ENCODE results near the gene MYL12B. TPM values are rescaled to one million over a fixed set of nuclear protein-coding genes. Genes with fewer than 3 reads are reported as not detected.
"Not testable (repeated sequence)": the region's sequence is repeated elsewhere in the genome, so short reads cannot be mapped to it uniquely, and the experiment has no call there.

MYL12B gene
- total and polyA plus RNA-seq, 12 donors: 153 to 457 (median 198) TPM

DNA sequence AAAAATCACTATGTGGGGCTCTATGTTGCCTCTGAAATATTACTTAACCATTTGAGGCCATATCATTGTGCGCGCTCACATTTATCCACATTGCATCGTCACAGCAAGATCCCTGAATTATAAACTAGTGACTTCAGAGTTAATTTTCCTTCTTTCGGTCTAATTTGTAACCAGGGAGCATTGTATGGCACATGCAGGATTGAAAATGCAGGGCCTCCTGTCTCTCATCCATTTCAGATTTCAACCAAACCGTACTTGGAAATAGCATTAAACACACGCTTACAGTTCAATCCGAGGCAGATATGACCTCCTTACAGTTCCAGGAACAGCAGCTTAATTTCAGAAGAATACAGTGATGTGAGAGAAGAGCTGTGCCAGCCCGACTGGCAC lies 42.7 kb upstream of the MYL12B start:
- no peak for TF ChIP-seq CTCF (IDR thresholded peaks at IDR 0.05)
- no peaks in the 10 kb centered on the region for H3K9me3 ChIP-seq
- H3K4me1 ChIP-seq: peaks cover 0 to 24% (median 8%) of the 10 kb centered on the region in 9 donors
- ATAC-seq (peak in 2 of 8 donors; percentile 0 to 1), DNase-seq (no peak)
- H3K36me3 ChIP-seq: peaks cover 0 to 31% (median 5%) of the 10 kb centered on the region in 9 donors
- H3K4me3 ChIP-seq: peak overlapping the region; percentile 44 to 65 (median 59)
- intact Hi-C loops (cut with DNase I): loop anchor here in 2 of 10 donors (2.0 to 5.0 kb wide), 2 partner anchors 28 to 42 kb away; partner anchors contain the start of gene MYL12A (in 2 of the 2)
- no peaks in the 10 kb centered on the region for H3K27me3 ChIP-seq
- 32 to 46% methylated on average over 8 of the region's 8 CpGs for WGBS, 2 donors
- H3K27ac ChIP-seq: peak overlapping the region; percentile 80 to 96 (median 95)

DNA sequence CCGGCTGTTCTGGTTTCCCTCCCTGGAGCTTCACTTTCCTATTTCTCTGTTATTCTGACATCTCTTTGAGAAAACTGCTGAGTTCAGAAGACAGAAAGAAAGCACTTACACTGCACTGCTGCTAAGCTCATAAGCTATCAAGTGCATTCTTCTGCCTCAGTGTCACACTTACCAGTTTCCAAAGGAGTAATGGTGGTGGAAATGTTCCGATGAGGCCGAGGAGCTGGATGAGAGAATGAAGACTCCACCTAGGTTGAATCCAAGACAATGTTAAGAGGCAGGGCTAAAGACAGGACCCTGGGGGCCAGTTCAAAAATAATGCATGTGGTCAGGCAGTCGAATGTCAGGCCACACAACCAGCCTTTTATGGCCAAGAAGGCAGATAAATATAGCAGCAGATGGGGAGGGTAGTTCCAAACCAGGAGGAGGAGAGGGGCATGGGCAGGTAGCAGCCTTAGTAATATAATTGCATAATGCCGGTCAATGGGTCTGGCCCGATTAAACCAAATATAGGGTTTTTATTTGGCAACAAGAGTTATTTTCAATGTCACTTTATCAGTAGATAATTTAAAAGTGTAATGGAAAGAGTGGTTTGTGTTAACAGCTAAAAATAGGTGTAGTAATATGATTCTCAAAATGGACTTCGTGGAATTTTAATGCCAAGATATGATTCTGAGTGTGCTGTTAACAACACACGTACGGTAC lies 42.1 kb upstream of the MYL12B start, which contains the start of gene MYOM1:
Gene MYOM1 (minus strand): TSS at position 338 of the 705 bp plus-strand sequence. CDS start 4,745 bp downstream, outside the sequence.
- Histone ChIP-seq H3K4me3 (peak within 1 kb of the TSS; percentile 44 to 65 (median 59)), H3K9me3 (no peaks in the 10 kb centered on the region), H3K27ac (peak within 1 kb of the TSS; percentile 80 to 96 (median 95)), H3K27me3 (no peaks in the 10 kb centered on the region), H3K36me3 (peaks cover 0 to 25% (median 2%) of the 10 kb centered on the region in 9 donors), H3K4me1 (peaks cover 0 to 24% (median 8%) of the 10 kb centered on the region in 9 donors)
- DNase-seq: peak in 1 of 2 donors; percentile 63
- WGBS, 2 donors: 28 to 39% methylated on average over 9 of the region's 9 CpGs
- no peak for TF ChIP-seq CTCF (IDR thresholded peaks at IDR 0.05)
- intact Hi-C loops (cut with DNase I): loop anchor here in 3 of 10 donors (2.0 to 5.0 kb wide), 4 partner anchors 27 to 42 kb away; partner anchors contain the start of gene MYL12A (in 2 of the 3)
- ATAC-seq: peak; percentile 45 to 85 (median 75)

GRCh38 chr18:3220868-3221267 lies 41.1 kb upstream of the MYL12B start:
- not testable (repeated sequence) for H3K27me3 ChIP-seq
- intact Hi-C loops (cut with DNase I): loop anchor here in 2 of 10 donors (5.0 kb wide), 2 partner anchors 34 to 39 kb away; no protein-coding TSS in a partner anchor
- peaks cover 0 to 15% (median 0%) of the 10 kb centered on the region in 9 donors for H3K36me3 ChIP-seq

DNA sequence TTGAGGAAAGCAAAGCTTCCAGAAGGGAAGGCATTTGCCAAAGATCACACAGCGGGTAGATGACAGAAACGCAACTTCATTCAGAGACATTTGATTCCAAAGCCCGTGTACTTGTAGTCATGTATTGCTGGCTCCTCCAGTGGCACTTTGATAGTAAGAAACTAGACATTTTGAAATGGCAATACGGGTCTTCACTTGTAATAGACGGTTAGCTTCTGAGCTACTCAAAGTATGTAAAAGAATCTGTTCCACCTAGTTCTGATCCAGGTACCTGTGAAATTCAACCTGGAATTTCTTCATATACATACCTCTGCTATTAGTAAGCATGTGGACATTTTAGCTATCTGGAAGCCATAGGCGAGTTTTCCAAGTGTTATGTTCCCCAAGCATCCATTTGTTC lies 40.4 kb upstream of the MYL12B start:
- Histone ChIP-seq H3K27ac (peak overlapping the region in 7 of 10 donors; percentile 14 to 96 (median 96)), H3K4me1 (peaks cover 0 to 20% (median 7%) of the 10 kb centered on the region in 9 donors), H3K4me3 (no peak overlapping the region), H3K27me3 (no peaks in the 10 kb centered on the region), H3K9me3 (no peaks in the 10 kb centered on the region), H3K36me3 (peaks cover 0 to 9% (median 0%) of the 10 kb centered on the region in 9 donors)
- no peak for TF ChIP-seq CTCF (IDR thresholded peaks at IDR 0.05)
- ATAC-seq (no peak), DNase-seq (no peak)
- WGBS, 2 donors: 61 to 73% methylated on average over 6 of the region's 6 CpGs
- intact Hi-C loops (cut with DNase I): loop anchor here in 2 of 10 donors (5.0 kb wide), 2 partner anchors 34 to 39 kb away; no protein-coding TSS in a partner anchor

More at GRCh38 chr18:3220868-3221267, 41.1 kb upstream of the MYL12B start:
- not testable (repeated sequence) for ATAC-seq, H3K9me3 ChIP-seq, DNase-seq, H3K4me3 ChIP-seq
- 74 to 78% methylated on average over 4 of the region's 4 CpGs for WGBS, 2 donors
- peak overlapping the region in 7 of 10 donors; percentile 89 to 96 (median 96) for H3K27ac ChIP-seq
- H3K4me1 ChIP-seq: peaks cover 0 to 24% (median 8%) of the 10 kb centered on the region in 9 donors

Data from heart right ventricle (tissue), 16 donors.